ENCODE measurements around the gene RDH13. TPM values are rescaled to one million over a fixed set of nuclear protein-coding genes. Genes with fewer than 3 reads are reported as not detected.

Gene RDH13
- total and polyA plus RNA-seq, 2 of the 8 experiments (the other 6 are each of a cell fraction or from before 2014, with no cell fraction given): 15.9 to 31.5 TPM

DNA sequence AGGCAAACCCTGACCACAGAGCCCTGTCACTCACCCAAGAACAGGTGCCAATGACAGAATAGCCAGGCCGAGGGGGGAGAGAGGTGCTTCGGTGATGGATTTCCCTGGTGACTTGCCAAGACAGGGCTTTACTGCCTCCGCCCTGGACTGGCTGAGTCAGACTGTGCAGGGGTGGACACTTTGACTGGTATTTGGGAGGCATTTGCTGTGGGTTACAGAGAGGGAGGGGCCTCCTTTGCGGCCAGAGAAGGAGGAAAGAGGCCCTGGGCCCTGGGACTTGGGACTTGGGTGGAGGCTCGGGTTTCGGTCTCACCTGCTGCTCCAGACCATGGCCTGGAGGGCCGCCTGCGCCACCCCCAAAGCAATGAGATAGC lies 8.2 kb upstream of the RDH13 start:
- no peak for DNase-seq (ENCODE audit: low read depth in 1 of 2, low spot score in 2 of 2)
- no peaks in the 10 kb centered on the region for H3K79me2 ChIP-seq (ENCODE audit: control insufficient read depth in 1 of 2, insufficient read depth in 2 of 2, low read length in 2 of 2)
- H3K27ac ChIP-seq (ENCODE audit: low read depth, low read length): no peak overlapping the region
- no peak overlapping the region for H4K91ac ChIP-seq (replicated peaks; ENCODE audit: insufficient read length, low read length)
- H2BK20ac ChIP-seq (ENCODE audit: low read length): no peak overlapping the region
- H3K4me3 ChIP-seq (ENCODE audit: extremely low read depth in 1 of 4, insufficient read depth in 2 of 4, low read depth in 3 of 4, low read length in 4 of 4): no peak overlapping the region
- H2BK5ac ChIP-seq (ENCODE audit: low read depth, low read length): no peak overlapping the region
- H2BK120ac ChIP-seq (replicated peaks; ENCODE audit: low read depth, low read length): no peak overlapping the region
- H3K4ac ChIP-seq (replicated peaks; ENCODE audit: insufficient read length, low read depth, low read length): no peak overlapping the region
- peaks cover 4% of the 10 kb centered on the region for H3K23me2 ChIP-seq (ENCODE audit: low read depth, low read length)
- FAIRE-seq: no peak
- no peak overlapping the region for H2AFZ ChIP-seq (ENCODE audit: low read length)
- no peak overlapping the region for H4K8ac ChIP-seq (ENCODE audit: extremely low read depth, insufficient read depth, low read length)
- H3K18ac ChIP-seq (ENCODE audit: extremely low read depth, low read length): no peak overlapping the region
- H3K36me3 ChIP-seq (ENCODE audit: control insufficient read depth in 2 of 4, insufficient read depth in 4 of 4, low read length in 3 of 4): no peaks in the 10 kb centered on the region
- no peak overlapping the region for H2BK15ac ChIP-seq (ENCODE audit: low read length)
- peaks cover 0 to 11% (median 6%) of the 10 kb centered on the region in 4 experiments; a peak in 6 of 7 replicates for H3K4me1 ChIP-seq (replicated peaks in 1 of 4; ENCODE audit: control insufficient read depth in 3 of 4, insufficient read depth in 4 of 4, low read length in 3 of 4)
- no peaks in the 10 kb centered on the region for H3K79me1 ChIP-seq (ENCODE audit: low read depth, low read length)
- H2AK5ac ChIP-seq (ENCODE audit: low read depth, low read length): no peak overlapping the region
- H3K9me3 ChIP-seq (ENCODE audit: insufficient read depth in 2 of 2, low read depth in 1 of 2, low read length in 1 of 2): no peaks in the 10 kb centered on the region
- POLR2A ChIA-PET (ENCODE audit: partially characterized antibody): interaction anchor here (5.8 to 6.2 kb wide), 2 partner anchors 10 to 16 kb away, joined by 17 to 33 read pairs; no protein-coding TSS in a partner anchor
- WGBS, 2 experiments (ENCODE audit: extremely low coverage in 1 of 2, insufficient coverage in 1 of 2, insufficient read length in 1 of 2, insufficient replicate concordance in 2 of 2, low coverage in 1 of 2, low lambda C conversion rate in 2 of 2, missing lambda C conversion rate in 1 of 2): 65% methylated on average over 6 of the region's 8 CpGs; no CpG with 5 or more reads in 1 of the 2 experiments
- no peak overlapping the region for H3K23ac ChIP-seq (ENCODE audit: insufficient read length)
- CTCF ChIA-PET (ENCODE audit: partially characterized antibody): interaction anchor here (0.9 to 2.6 kb wide), 3 partner anchors 14 to 89 kb away, joined by 3 to 13 read pairs (median 4); no protein-coding TSS in a partner anchor
- H2BK12ac ChIP-seq (ENCODE audit: low read depth, low read length): no peak overlapping the region
- H4K20me1 ChIP-seq (replicated peaks in 1 of 2; ENCODE audit: control insufficient read depth in 1 of 2, insufficient read depth in 2 of 2, low read length in 2 of 2): peaks cover 0 to 3% of the 10 kb centered on the region in 2 experiments
- no peak overlapping the region for H3K14ac ChIP-seq (ENCODE audit: insufficient read length)
- peak overlapping the region in 1 of 2 experiments; percentile 8; a peak in 1 of 4 replicates for H3K4me2 ChIP-seq (ENCODE audit: insufficient read depth in 1 of 2, low read depth in 2 of 2, low read length in 2 of 2)
- H3K56ac ChIP-seq (replicated peaks; ENCODE audit: insufficient read length, low read depth, low read length): no peak overlapping the region
- H4K5ac ChIP-seq (ENCODE audit: insufficient read length, low read depth, low read length): no peak overlapping the region
- no peak overlapping the region for H3K9ac ChIP-seq (replicated peaks in 1 of 4; ENCODE audit: extremely low read depth in 1 of 4, low read depth in 3 of 4, low read length in 3 of 4)
- H3K27me3 ChIP-seq (replicated peaks in 1 of 4; ENCODE audit: control insufficient read depth in 3 of 4, extremely low read depth in 1 of 4, insufficient read depth in 3 of 4, low read length in 3 of 4): peaks cover 18 to 70% (median 52%) of the 10 kb centered on the region in 4 experiments
- TF ChIP-seq RNF2 (IDR thresholded peaks at IDR 0.05; ENCODE audit: borderline replicate concordance, low read depth, low read length, missing control alignments, poor library complexity, severe bottlenecking) (no peak), SIN3A (conservative IDR thresholded peaks at IDR 0.05 in 1 of 2, IDR thresholded peaks at IDR 0.05 in 1 of 2; ENCODE audit: low read depth in 1 of 2, low read length in 2 of 2) (no peak), KDM5A (IDR thresholded peaks at IDR 0.05; ENCODE audit: low read length) (no peak), SRF (IDR thresholded peaks at IDR 0.05; ENCODE audit: low read depth, low read length) (no peak), SAP30 (IDR thresholded peaks at IDR 0.05; ENCODE audit: insufficient read depth, insufficient replicate concordance, low read length) (no peak), JUN (IDR thresholded peaks at IDR 0.05; ENCODE audit: low read depth, low read length) (no peak), POLR2A (IDR thresholded peaks at IDR 0.05; ENCODE audit: control extremely low read depth in 1 of 2, low read depth in 2 of 2, low read length in 2 of 2) (no peak), TBP (IDR thresholded peaks at IDR 0.05; ENCODE audit: low read depth, low read length) (no peak), SP2 (IDR thresholded peaks at IDR 0.05; ENCODE audit: low read length) (no peak), TEAD4 (IDR thresholded peaks at IDR 0.05; ENCODE audit: low read depth, low read length) (no peak), ATF2 (IDR thresholded peaks at IDR 0.05; ENCODE audit: low read length) (no peak), EP300 (IDR thresholded peaks at IDR 0.05; ENCODE audit: borderline replicate concordance in 1 of 2, low read depth in 2 of 2, low read length in 2 of 2) (no peak)
